ENCODE measurements around the gene LAMTOR3. TPM values are rescaled to one million over a fixed set of nuclear protein-coding genes. Genes with fewer than 3 reads are reported as not detected.

The LAMTOR3 gene
- total RNA-seq (2022) (33.6 and 34.0 TPM in 2 replicates), Bru-seq, nascent RNA (percentile 81 among the genes with signal in this experiment), BruChase-seq, experiment 1, labeled RNA remaining after a 2-hour chase (percentile 79 among the genes with signal in this experiment), BruChase-seq, experiment 2, labeled RNA remaining after a 6-hour chase (percentile 88 among the genes with signal in this experiment)
- long read RNA-seq, full-length matches to known transcripts = 87 of 92 reads
- long read RNA-seq, partial matches to known transcripts = 1 of 92 reads
- long read RNA-seq, other reads (novel, unspliced or antisense) = 4 of 92 reads

GRCh38 chr4:99894161-99894997 is at the start of gene LAMTOR3:
Gene LAMTOR3, minus strand, starts transcription at chr4:99894427. Its CDS starts 464 bp downstream, at chr4:99893963.
- Mint-ChIP-seq H3K36me3 (ENCODE audit: insufficient read depth, unreplicated experiment) (peaks cover 18% of the 10 kb centered on the region), H3K27me3 (ENCODE audit: insufficient read depth, unreplicated experiment) (no peaks in the 10 kb centered on the region), H3K4me3 (ENCODE audit: unreplicated experiment) (peak within 1 kb of the TSS; percentile 96), H3K9me3 (ENCODE audit: unreplicated experiment) (no peaks in the 10 kb centered on the region), H3K4me1 (ENCODE audit: low read depth, unreplicated experiment) (peaks cover 7% of the 10 kb centered on the region), H3K27ac (ENCODE audit: unreplicated experiment) (peak within 1 kb of the TSS; percentile 96)
- Histone ChIP-seq H3K27me3 (replicated peaks; ENCODE audit: control insufficient read depth, insufficient read depth, low read length) (no peaks in the 10 kb centered on the region), H3K36me3 (ENCODE audit: control insufficient read depth, insufficient read depth, low read length) (no peaks in the 10 kb centered on the region), H3K4me1 (peaks cover 10% of the 10 kb centered on the region; the same call in 1 of the 2 replicates), H3K9me3 (no peaks in the 10 kb centered on the region), H3K4me3 (ENCODE audit: low read depth, low read length) (peak within 1 kb of the TSS; percentile 78)
- peak; percentile 88 to 90 for DNase-seq
- POLR2A ChIA-PET = interaction anchor here (1.1 kb wide), 2 partner anchors 52 to 56 kb away, joined by 3 to 7 read pairs; partner anchors contain the start of genes DNAJB14 and H2AZ1
- CTCF ChIA-PET = interaction anchor here (0.6 to 1.4 kb wide), 5 partner anchors 9 to 115 kb away, joined by 3 to 8 read pairs (median 3); partner anchors contain the start of gene H2AZ1
- intact Hi-C loops (cut with micrococcal nuclease; ENCODE audit: unreplicated experiment) = loop anchor here (1.0 kb wide), 1 partner anchor 55 kb away; no protein-coding TSS in a partner anchor
- BruUV-seq (replicated peaks) = TSS peak; percentile 85
- TF ChIP-seq CTCF (IDR thresholded peaks at IDR 0.05; ENCODE audit: insufficient read depth in 1 of 2, low read depth in 1 of 2, low read length in 1 of 2, severe bottlenecking in 1 of 2, unreplicated experiment in 1 of 2) = no peak

- Mint-ChIP-seq H3K27me3 (ENCODE audit: insufficient read depth, unreplicated experiment) (no peaks in the 10 kb centered on the region), H3K36me3 (ENCODE audit: insufficient read depth, unreplicated experiment) (peaks cover 20% of the 10 kb centered on the region), H3K4me1 (ENCODE audit: low read depth, unreplicated experiment) (no peaks in the 10 kb centered on the region), H3K9me3 (ENCODE audit: unreplicated experiment) (peaks cover 9% of the 10 kb centered on the region), H3K4me3 (ENCODE audit: unreplicated experiment) (no peak overlapping the region), H3K27ac (ENCODE audit: unreplicated experiment) (no peak overlapping the region)
- H3K27me3 ChIP-seq (replicated peaks; ENCODE audit: control insufficient read depth, insufficient read depth, low read length) = no peaks in the 10 kb centered on the region
- intact Hi-C loops (cut with micrococcal nuclease; ENCODE audit: unreplicated experiment) = no loop called here
- no peaks in the 10 kb centered on the region for H3K36me3 ChIP-seq (ENCODE audit: control insufficient read depth, insufficient read depth, low read length)
- no peak for DNase-seq
- H3K9me3 ChIP-seq = peaks cover 13% of the 10 kb centered on the region; the same call in 1 of the 2 replicates
- H3K4me1 ChIP-seq = no peaks in the 10 kb centered on the region
- TF ChIP-seq CTCF (IDR thresholded peaks at IDR 0.05; ENCODE audit: insufficient read depth in 1 of 2, low read depth in 1 of 2, low read length in 1 of 2, severe bottlenecking in 1 of 2, unreplicated experiment in 1 of 2) = no peak
- BruUV-seq (replicated peaks) = no TSS peak
- ChIA-PET CTCF (no interaction called here), POLR2A (no interaction called here)
- no peak overlapping the region for H3K4me3 ChIP-seq (ENCODE audit: low read depth, low read length)
These were observed 44.1 kb upstream of the LAMTOR3 start for GRCh38 chr4:99938243-99938753.

GRCh38 chr4:99934891-99935290 is 40.7 kb upstream of the LAMTOR3 start:
- H3K27ac Mint-ChIP-seq (ENCODE audit: unreplicated experiment) = no peak overlapping the region
- CTCF ChIA-PET = no interaction called here

More at GRCh38 chr4:99934891-99935290, 40.7 kb upstream of the LAMTOR3 start:
- POLR2A ChIA-PET = no interaction called here
- H3K4me3 ChIP-seq (ENCODE audit: low read depth, low read length) = no peak overlapping the region
- no peaks in the 10 kb centered on the region for H3K4me1 Mint-ChIP-seq (ENCODE audit: low read depth, unreplicated experiment)
- no peaks in the 10 kb centered on the region for H3K4me1 ChIP-seq
- H3K9me3 ChIP-seq = peaks cover 13% of the 10 kb centered on the region; the same call in 1 of the 2 replicates
- intact Hi-C loops (cut with micrococcal nuclease; ENCODE audit: unreplicated experiment) = no loop called here
- no TSS peak for BruUV-seq (replicated peaks)
- no peak for TF ChIP-seq CTCF (IDR thresholded peaks at IDR 0.05; ENCODE audit: insufficient read depth in 1 of 2, low read depth in 1 of 2, low read length in 1 of 2, severe bottlenecking in 1 of 2, unreplicated experiment in 1 of 2)
- no peaks in the 10 kb centered on the region for H3K27me3 ChIP-seq (replicated peaks; ENCODE audit: control insufficient read depth, insufficient read depth, low read length)
- no peaks in the 10 kb centered on the region for H3K27me3 Mint-ChIP-seq (ENCODE audit: insufficient read depth, unreplicated experiment)
- peaks cover 9% of the 10 kb centered on the region for H3K9me3 Mint-ChIP-seq (ENCODE audit: unreplicated experiment)
- no peak for DNase-seq
- no peak overlapping the region for H3K4me3 Mint-ChIP-seq (ENCODE audit: unreplicated experiment)
- no peaks in the 10 kb centered on the region for H3K36me3 ChIP-seq (ENCODE audit: control insufficient read depth, insufficient read depth, low read length)
- peaks cover 26% of the 10 kb centered on the region for H3K36me3 Mint-ChIP-seq (ENCODE audit: insufficient read depth, unreplicated experiment)
